Right cardiac atrium (tissue), 5 donors: ENCODE results near the gene SOD3. TPM values are rescaled to one million over a fixed set of nuclear protein-coding genes. Genes with fewer than 3 reads are reported as not detected.

Experiments
- ATAC-seq, 2 donors: fragments of 200-7000 bp; cut with Tn5 transposase; one replicate each; pipeline versions ENCODE4 v1.8.0 to v1.9.1; 2020; ENCODE audit warnings: moderate library complexity in 2 of 2, mild to moderate bottlenecking in 1 of 2
- DNase-seq, 3 donors: peaks; one replicate each; pipeline ENCODE4 v3.0.0-alpha.2; 2020
- H3K27ac ChIP-seq: one replicate; pipeline ENCODE4 v1.5.1; 2013; ENCODE audit warnings: mild to moderate bottlenecking, low read length, control low read depth, moderate library complexity
- H3K27me3 ChIP-seq: one replicate; pipeline ENCODE4 v1.6.1; 2013; ENCODE audit not compliant: control insufficient read depth, insufficient read depth
- H3K4me1 ChIP-seq: one replicate; pipeline ENCODE4 v1.6.1; 2013; ENCODE audit warnings: low read length; ENCODE audit not compliant: control insufficient read depth, insufficient read depth
- H3K4me3 ChIP-seq: one replicate; pipeline ENCODE4 v1.5.1; 2013; ENCODE audit warnings: low read length, control low read depth
- H3K9me3 ChIP-seq: one replicate; pipeline ENCODE4 v1.6.1; 2013; ENCODE audit warnings: low read length; ENCODE audit not compliant: control insufficient read depth
- WGBS: extraction: QIAGEN DNeasy Blood & Tissue Kit; methylation state at CpG from one replicate; pipeline ENCODE4 v1.1.7; 2013; 5-methylcytosine and 5-hydroxymethylcytosine counted together
- intact Hi-C, 4 donors: fragments of 100-400 bp; cut with DNase I; formaldehyde crosslinking; loops; one replicate each; pipeline versions ENCODE4 v1.11.0 to v1.14.0; 2022 to 2023
- polyA plus RNA-seq: library from polyadenylated mRNA; stranded (reverse); fragments of 200-250 nt; gene quantifications from one replicate; pipeline ENCODE4 v1.2.3, GENCODE V29; 2013
- total RNA-seq, 4 donors: library from RNA; stranded (reverse); fragmentation: NEBNext Ultra II Directional; extraction: Animal tissue kit (Norgen Biotek cat#: 25700); gene quantifications; one replicate each; pipeline ENCODE4 v1.2.1, GENCODE V29; 2021
- donor health status: healthy with polysubstance abuse.
- donor health status: DM: no; HTN: yes; CAD: no.
- donor health status: DM: no; HTN: no; CAD: no.
- donor health status: DM: no; HTN: yes; CAD: no; lungs with severe emphysema.
- donor health status: DM: yes; HTN: yes; CAD: no.

The SOD3 gene
- total and polyA plus RNA-seq, 5 donors, result 59.2 to 129 (median 70.3) TPM

DNA sequence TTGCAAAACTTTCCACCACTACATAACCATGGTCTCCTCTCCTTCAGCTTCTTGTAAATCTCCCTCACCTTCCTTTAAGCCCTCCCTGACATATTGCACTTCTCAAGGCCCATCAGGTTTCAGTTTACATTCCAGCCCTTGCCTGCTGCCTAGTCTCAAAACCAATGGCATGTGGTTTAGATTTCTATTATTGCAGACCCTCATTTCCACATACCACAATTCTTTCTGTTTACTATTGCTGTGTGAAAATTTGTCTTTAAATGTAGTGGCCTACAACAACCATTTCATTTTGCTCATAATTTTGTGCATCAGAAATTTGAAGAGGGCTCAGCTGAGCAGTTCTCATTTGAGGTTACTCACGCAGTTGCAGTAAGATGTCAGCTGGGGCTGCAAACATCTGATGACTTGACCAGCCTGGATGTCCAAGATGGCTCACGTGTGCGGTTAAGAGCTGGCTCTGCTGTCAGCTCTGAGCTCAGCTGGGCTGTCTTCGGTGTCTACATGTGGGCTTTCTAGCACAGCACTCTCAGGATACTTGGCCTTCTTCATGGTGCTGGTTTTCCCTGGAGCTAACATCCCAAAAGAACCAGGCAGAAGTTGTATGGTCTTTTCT, 29.9 kb upstream of the SOD3 start:
- no peak for DNase-seq
- Histone ChIP-seq H3K4me3 (no peak overlapping the region), H3K27ac (no peak overlapping the region), H3K9me3 (no peaks in the 10 kb centered on the region), H3K27me3 (no peaks in the 10 kb centered on the region), H3K4me1 (no peaks in the 10 kb centered on the region)
- intact Hi-C loops, result no loop called here
- ATAC-seq, result no peak
- 86% methylated on average over 4 of the region's 4 CpGs for WGBS

DNA sequence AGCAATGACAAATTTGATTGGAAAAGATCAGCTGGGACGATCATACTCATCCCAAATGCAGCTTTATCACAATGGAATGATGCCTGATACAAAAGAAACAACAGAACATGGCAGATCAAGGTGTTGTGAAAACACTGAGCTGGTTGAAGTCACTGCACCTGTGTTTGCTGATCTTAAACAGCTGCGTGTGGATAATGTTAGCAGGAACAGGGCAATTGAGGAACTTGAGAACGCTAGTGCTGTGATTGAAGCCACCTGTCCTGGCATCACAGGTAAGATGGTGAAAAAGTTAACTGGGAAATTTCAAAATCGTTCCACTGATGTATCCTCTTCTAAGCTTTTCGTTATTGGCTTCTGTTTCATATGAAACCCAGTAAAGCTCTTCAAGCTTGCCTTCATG, 27.4 kb upstream of the SOD3 start:
- Histone ChIP-seq H3K27ac (no peak overlapping the region), H3K27me3 (no peaks in the 10 kb centered on the region), H3K9me3 (no peaks in the 10 kb centered on the region), H3K4me3 (no peak overlapping the region), H3K4me1 (no peaks in the 10 kb centered on the region)
- intact Hi-C loops, result no loop called here
- DNase-seq (no peak), ATAC-seq (no peak)
- WGBS, result 83% methylated on average over 5 of the region's 5 CpGs

- no peak overlapping the region for H3K27ac ChIP-seq
- intact Hi-C loops, result no loop called here
- no peaks in the 10 kb centered on the region for H3K9me3 ChIP-seq
- H3K4me3 ChIP-seq, result no peak overlapping the region
- no peaks in the 10 kb centered on the region for H3K4me1 ChIP-seq
- H3K27me3 ChIP-seq, result no peaks in the 10 kb centered on the region
- DNase-seq (no peak), ATAC-seq (no peak)
Observed at GRCh38 chr4:24768604-24769003, 26.8 kb upstream of the SOD3 start.

DNA sequence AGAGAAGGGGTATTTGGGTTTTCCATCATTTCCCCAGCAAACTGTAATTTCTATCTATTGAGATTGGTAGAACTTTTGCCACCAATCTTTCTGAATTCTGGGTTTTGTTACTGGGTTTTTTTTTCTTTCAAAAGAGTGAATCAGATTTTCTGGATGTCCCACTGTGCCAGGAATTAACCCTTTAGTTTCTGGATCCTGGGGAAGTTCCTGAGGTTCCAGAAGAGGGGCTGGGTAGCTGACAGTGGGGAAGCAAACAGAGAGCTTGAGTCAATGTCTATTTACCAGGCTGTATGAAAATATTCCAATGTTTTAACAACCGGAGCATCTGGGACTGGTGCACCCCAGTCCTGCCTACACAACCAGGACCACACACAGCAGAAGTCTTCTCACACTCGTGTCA, 25.8 kb upstream of the SOD3 start:
- WGBS, result 78% methylated on average over 2 of the region's 2 CpGs
- no peak for DNase-seq
- no peak for ATAC-seq
- intact Hi-C loops, result no loop called here
- Histone ChIP-seq H3K9me3 (no peaks in the 10 kb centered on the region), H3K27ac (no peak overlapping the region), H3K27me3 (no peaks in the 10 kb centered on the region), H3K4me1 (no peaks in the 10 kb centered on the region), H3K4me3 (no peak overlapping the region)

DNA sequence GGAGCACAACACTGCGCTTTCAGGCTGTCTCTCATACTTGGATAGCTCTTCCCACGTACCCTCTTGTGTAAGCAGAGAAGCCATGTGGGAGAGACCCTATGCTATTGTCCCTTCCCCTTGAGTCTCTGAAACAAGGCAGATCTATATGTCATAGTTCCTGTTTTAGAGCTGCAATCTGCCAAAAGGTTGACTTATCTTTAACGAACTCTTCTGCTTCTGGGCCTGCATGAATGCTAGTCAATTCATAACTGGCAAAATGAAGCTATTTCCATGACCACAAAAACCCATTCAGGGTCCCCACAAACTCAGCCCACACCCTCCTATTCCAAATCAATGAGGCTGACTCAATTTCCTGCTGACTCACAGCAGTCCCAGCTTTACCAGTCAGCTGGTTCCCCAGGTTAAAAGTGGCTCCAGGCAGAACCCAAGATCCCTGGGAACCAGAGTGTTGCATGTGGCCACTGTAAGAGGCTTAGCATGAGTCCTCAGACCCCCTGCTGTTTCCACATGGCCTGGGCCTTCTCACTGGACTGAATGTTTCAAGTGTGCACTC, 25.3 kb upstream of the SOD3 start:
- no peak overlapping the region for H3K27ac ChIP-seq

DNA sequence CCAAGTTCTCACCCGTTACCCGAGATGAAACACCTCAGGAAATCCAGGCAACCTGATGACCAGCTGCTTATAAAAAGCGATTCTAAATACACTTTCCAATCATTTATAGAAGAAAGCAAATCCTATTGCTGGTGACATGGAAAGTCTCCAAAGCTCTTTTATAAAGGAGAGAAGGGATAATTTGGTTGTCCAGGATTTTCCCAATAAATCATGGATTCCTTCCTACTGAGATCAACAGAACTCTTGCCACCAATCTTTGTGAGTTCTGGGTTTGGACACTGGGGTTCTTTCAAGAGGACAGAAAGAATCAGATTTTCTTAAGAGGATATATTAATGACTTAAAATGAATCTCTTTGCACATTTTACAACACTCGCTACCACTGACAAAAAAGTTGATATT, 24.7 kb upstream of the SOD3 start:
- ATAC-seq (no peak), DNase-seq (no peak)
- intact Hi-C loops, result no loop called here
- 85% methylated on average over 4 of the region's 4 CpGs for WGBS
- no peaks in the 10 kb centered on the region for H3K9me3 ChIP-seq
- no peak overlapping the region for H3K4me3 ChIP-seq
- no peaks in the 10 kb centered on the region for H3K27me3 ChIP-seq
- H3K4me1 ChIP-seq, result no peaks in the 10 kb centered on the region
- H3K27ac ChIP-seq, result no peak overlapping the region

More for the DNA sequence above, 25.3 kb upstream of the SOD3 start:
- DNase-seq (no peak), ATAC-seq (no peak)
- no peak overlapping the region for H3K4me3 ChIP-seq
- intact Hi-C loops, result no loop called here
- H3K4me1 ChIP-seq, result no peaks in the 10 kb centered on the region
- no peaks in the 10 kb centered on the region for H3K27me3 ChIP-seq
- no peaks in the 10 kb centered on the region for H3K9me3 ChIP-seq
- 74% methylated on average over 3 of the region's 3 CpGs for WGBS

GRCh38 chr4:24771241-24771640, 24.1 kb upstream of the SOD3 start:
- Histone ChIP-seq H3K4me3 (no peak overlapping the region), H3K27ac (no peak overlapping the region), H3K9me3 (no peaks in the 10 kb centered on the region), H3K4me1 (no peaks in the 10 kb centered on the region), H3K27me3 (no peaks in the 10 kb centered on the region)
- intact Hi-C loops, result no loop called here
- ATAC-seq (no peak), DNase-seq (no peak)
- WGBS, result 66% methylated on average over 4 of the region's 4 CpGs

DNA sequence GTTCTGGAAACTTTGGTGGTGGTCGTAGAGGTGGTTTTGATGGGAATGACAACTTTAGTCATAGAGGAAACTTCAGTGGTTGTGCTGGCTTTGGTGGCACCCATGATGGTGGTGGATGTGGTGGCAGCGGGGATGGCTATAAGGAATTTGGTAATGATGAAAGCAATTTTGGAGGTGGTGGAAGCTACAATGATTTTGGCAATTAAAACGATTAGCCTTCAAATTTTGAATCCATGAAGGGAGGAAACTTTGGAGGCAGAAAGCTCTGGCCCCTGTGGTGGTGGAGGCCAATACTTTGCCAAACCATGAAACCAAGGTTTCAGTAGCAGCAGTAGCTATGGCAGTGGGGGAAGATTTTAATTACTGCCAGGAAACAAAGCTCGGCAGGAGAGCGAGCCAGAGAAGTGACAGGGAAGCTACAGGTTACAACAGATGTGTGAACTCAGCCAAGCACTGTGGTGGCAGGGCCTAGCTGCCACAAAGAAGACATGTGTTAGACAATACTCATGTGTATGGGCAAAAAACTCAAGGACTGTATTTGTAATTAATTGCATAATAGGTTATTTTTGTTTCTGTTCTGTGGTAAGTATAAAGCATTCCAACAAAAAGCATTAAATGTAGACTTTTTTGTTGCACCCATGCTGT, 23.2 kb upstream of the SOD3 start:
- no peaks in the 10 kb centered on the region for H3K9me3 ChIP-seq
- H3K27ac ChIP-seq, result no peak overlapping the region
- DNase-seq, result no peak
- no peaks in the 10 kb centered on the region for H3K4me1 ChIP-seq
- 89% methylated on average over 5 of the region's 5 CpGs for WGBS
- H3K27me3 ChIP-seq, result no peaks in the 10 kb centered on the region
- no peak for ATAC-seq
- H3K4me3 ChIP-seq, result no peak overlapping the region
- intact Hi-C loops, result no loop called here

DNA sequence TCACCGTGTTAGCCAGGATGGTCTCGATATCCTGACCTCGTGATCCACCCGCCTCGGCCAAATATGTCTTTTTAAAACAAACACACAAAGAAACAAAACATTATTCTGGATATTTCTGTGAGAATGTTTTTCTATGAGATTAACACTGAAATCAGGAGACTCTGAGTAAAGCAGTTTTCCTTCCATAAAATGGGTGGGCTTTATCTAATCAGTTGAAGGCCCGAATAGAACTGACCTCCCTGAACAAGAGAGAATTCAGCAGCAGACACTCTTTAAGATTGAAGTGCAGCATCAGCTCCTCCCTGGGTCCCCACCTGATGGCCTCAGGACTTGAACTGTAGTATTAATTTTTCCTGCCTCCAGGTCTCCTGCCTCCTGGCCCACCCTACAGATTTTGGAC, 22.4 kb upstream of the SOD3 start:
- ATAC-seq, result no peak
- intact Hi-C loops, result no loop called here
- no peaks in the 10 kb centered on the region for H3K9me3 ChIP-seq
- no peak for DNase-seq
- WGBS, result 91% methylated on average over 6 of the region's 6 CpGs
- no peaks in the 10 kb centered on the region for H3K4me1 ChIP-seq
- H3K27me3 ChIP-seq, result no peaks in the 10 kb centered on the region
- H3K27ac ChIP-seq, result no peak overlapping the region
- H3K4me3 ChIP-seq, result no peak overlapping the region

DNA sequence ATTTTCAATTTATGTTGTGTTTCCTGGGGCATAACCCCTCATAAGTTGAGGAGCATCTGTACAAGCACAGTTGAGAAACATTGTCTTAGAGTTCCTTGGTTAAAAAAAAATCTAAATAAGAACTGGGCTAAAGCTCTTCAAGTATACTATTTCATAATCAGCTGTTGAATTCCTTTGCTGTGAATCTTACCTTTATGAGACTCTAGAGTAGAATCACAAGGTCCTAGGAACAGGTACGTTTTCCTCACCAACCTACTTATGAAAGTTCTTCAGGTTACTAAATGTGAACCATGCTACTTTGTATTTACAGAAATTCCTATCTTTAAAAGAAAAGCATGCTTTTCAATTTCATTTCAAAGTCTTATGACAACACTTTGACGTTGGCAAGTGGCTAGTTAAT, 20.9 kb upstream of the SOD3 start:
- ATAC-seq (no peak), DNase-seq (no peak)
- H3K27me3 ChIP-seq, result no peaks in the 10 kb centered on the region
- no peak overlapping the region for H3K4me3 ChIP-seq
- H3K27ac ChIP-seq, result no peak overlapping the region
- intact Hi-C loops, result no loop called here
- H3K9me3 ChIP-seq, result no peaks in the 10 kb centered on the region
- 39% methylated on average over 2 of the region's 2 CpGs for WGBS
- peaks cover 3% of the 10 kb centered on the region for H3K4me1 ChIP-seq

GRCh38 chr4:24775032-24775605, 20.3 kb upstream of the SOD3 start:
- ATAC-seq (no peak), DNase-seq (no peak)
- Histone ChIP-seq H3K27ac (no peak overlapping the region), H3K4me3 (no peak overlapping the region), H3K9me3 (no peaks in the 10 kb centered on the region), H3K27me3 (no peaks in the 10 kb centered on the region), H3K4me1 (peaks cover 3% of the 10 kb centered on the region)
- 90% methylated on average over 2 of the region's 2 CpGs for WGBS
- intact Hi-C loops, result no loop called here
